WTC11 (cell line): ENCODE results near the gene ARPC1B.
"Not testable (repeated sequence)": the region's sequence is repeated elsewhere in the genome, so short reads cannot be mapped to it uniquely, and the experiment has no call there.

Experiments
- ATF3 ChIP-seq: sonication (generic); formaldehyde crosslinking; conservative IDR thresholded peaks from 2 replicates; pipeline ENCODE4 v1.8.1; 2022; ENCODE audit warnings: mild to moderate bottlenecking, missing genetic modification reagents
- CREB1 ChIP-seq: sonication (generic); formaldehyde crosslinking; IDR thresholded peaks from 2 replicates; pipeline ENCODE4 v1.8.0; 2023; ENCODE audit warnings: mild to moderate bottlenecking, missing genetic modification reagents
- CTCF ChIP-seq: fragments of 200-600 bp; IDR thresholded peaks from 2 replicates; pipeline ENCODE4 v1.8.0; 2022; ENCODE audit warnings: antibody characterized with exemption
- KAT7 ChIP-seq: sonication (generic); formaldehyde crosslinking; IDR thresholded peaks from 2 replicates; pipeline ENCODE4 v1.8.1; 2023; ENCODE audit warnings: missing genetic modification reagents, mild to moderate bottlenecking, borderline replicate concordance

GRCh38 chr7:99415513-99416127 is 41.1 kb downstream of the ARPC1B start:
- peak; percentile 47; the same call in 1 of the 2 replicates for TF ChIP-seq CTCF
- TF ChIP-seq CREB1; ATF3 (CRISPR knock-in tag); KAT7 (CRISPR knock-in tag): not testable (repeated sequence)
